Prostate gland (tissue), 2 donors: ENCODE measurements around the gene ZFR.

ENCODE experiments used
- CTCF ChIP-seq, 4 experiments: fragments of 200-600 bp in 2 of 4; fragments of 450-650 bp in 2 of 4; sonication (generic) in 2 of 4; IDR thresholded peaks; 1 replicate in 3 of 4; 2 replicates in 1 of 4; pipeline ENCODE4 v1.5.1; 2016 to 2019; ENCODE audit warnings: antibody characterized with exemption in 4 of 4, mild to moderate bottlenecking in 2 of 4, moderate library complexity in 2 of 4
- POLR2A ChIP-seq: fragments of 450-650 bp; IDR thresholded peaks from one replicate; pipeline ENCODE4 v1.6.1; 2016; ENCODE audit warnings: antibody characterized with exemption, mild to moderate bottlenecking
- POLR2AphosphoS5 ChIP-seq: sonication (generic); formaldehyde crosslinking; IDR thresholded peaks from one replicate; pipeline ENCODE4 v1.6.1; 2017; ENCODE audit warnings: antibody characterized with exemption

DNA sequence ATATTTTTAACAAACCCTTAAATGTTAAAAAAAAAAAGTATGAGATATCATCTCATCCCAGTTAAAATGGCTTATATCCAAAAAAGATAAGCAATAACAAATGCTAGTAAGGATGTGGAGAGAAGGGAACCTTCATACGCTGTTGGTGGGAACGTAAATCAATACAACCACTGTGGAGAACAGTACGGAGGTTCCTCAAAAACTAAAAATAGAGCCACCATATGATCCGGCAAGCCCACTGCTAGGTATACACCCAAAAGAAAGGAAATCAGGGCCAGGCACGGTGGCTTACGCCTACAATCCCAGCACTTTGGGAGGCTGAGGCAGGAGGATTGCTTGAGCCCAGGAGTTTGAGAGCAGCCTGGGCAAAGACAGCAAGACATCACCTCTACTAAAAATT, 134.8 kb downstream of the ZFR start:
- TF ChIP-seq CTCF (IDR thresholded peaks at IDR 0.05) (no peak), POLR2A (no peak), POLR2AphosphoS5 (no peak)
